ENCODE data around the gene TBRG1.

The TBRG1 gene

GRCh38 chr11:124612045-124612444, 10.6 kb upstream of the TBRG1 start:
- H3K4me3 ChIP-seq (ENCODE audit: low read depth, low read length, poor library complexity, severe bottlenecking) = no peak overlapping the region
- H3K4me1 ChIP-seq (ENCODE audit: insufficient read depth, low read length, severe bottlenecking) = no peaks in the 10 kb centered on the region
- H3K9ac ChIP-seq (ENCODE audit: low read length) = no peak overlapping the region
- H3K9me2 ChIP-seq (ENCODE audit: low read depth, low read length) = no peaks in the 10 kb centered on the region
- no peaks in the 10 kb centered on the region for H3K79me2 ChIP-seq (ENCODE audit: insufficient read depth, low read length)
- H3K27me3 ChIP-seq (ENCODE audit: insufficient read depth, low read length) = no peaks in the 10 kb centered on the region
- H3K4me2 ChIP-seq (ENCODE audit: low read length) = no peak overlapping the region
- no peak overlapping the region for H3K27ac ChIP-seq (ENCODE audit: low read depth, low read length, poor library complexity, severe bottlenecking)
- H2AFZ ChIP-seq (ENCODE audit: low read length) = no peak overlapping the region
- no peaks in the 10 kb centered on the region for H4K20me1 ChIP-seq (ENCODE audit: insufficient read depth, low read length)
- no peaks in the 10 kb centered on the region for H3K9me3 ChIP-seq (ENCODE audit: low read length)
- no peaks in the 10 kb centered on the region for H3F3A ChIP-seq (ENCODE audit: insufficient read depth, low read length)
- TF ChIP-seq EZH2 (IDR thresholded peaks at IDR 0.05; ENCODE audit: borderline replicate concordance, low read length) = no peak
- TF ChIP-seq CTCF (IDR thresholded peaks at IDR 0.05; ENCODE audit: low read length) = no peak
- no peaks in the 10 kb centered on the region for H3K36me3 ChIP-seq (ENCODE audit: insufficient read depth, low read length)

- H3K9me3 ChIP-seq (ENCODE audit: low read length) = no peaks in the 10 kb centered on the region
- no peaks in the 10 kb centered on the region for H3K4me1 ChIP-seq (ENCODE audit: insufficient read depth, low read length, severe bottlenecking)
- H3K27me3 ChIP-seq (ENCODE audit: insufficient read depth, low read length) = no peaks in the 10 kb centered on the region
- H3K9ac ChIP-seq (ENCODE audit: low read length) = no peak overlapping the region
- H3K79me2 ChIP-seq (ENCODE audit: insufficient read depth, low read length) = no peaks in the 10 kb centered on the region
- no peak overlapping the region for H3K4me2 ChIP-seq (ENCODE audit: low read length)
- no peaks in the 10 kb centered on the region for H3K36me3 ChIP-seq (ENCODE audit: insufficient read depth, low read length)
- no peak for TF ChIP-seq CTCF (IDR thresholded peaks at IDR 0.05; ENCODE audit: low read length)
- TF ChIP-seq EZH2 (IDR thresholded peaks at IDR 0.05; ENCODE audit: borderline replicate concordance, low read length) = no peak
- no peak overlapping the region for H3K27ac ChIP-seq (ENCODE audit: low read depth, low read length, poor library complexity, severe bottlenecking)
- H3K4me3 ChIP-seq (ENCODE audit: low read depth, low read length, poor library complexity, severe bottlenecking) = no peak overlapping the region
- H3K9me2 ChIP-seq (ENCODE audit: low read depth, low read length) = no peaks in the 10 kb centered on the region
- H2AFZ ChIP-seq (ENCODE audit: low read length) = no peak overlapping the region
- H4K20me1 ChIP-seq (ENCODE audit: insufficient read depth, low read length) = no peaks in the 10 kb centered on the region
- H3F3A ChIP-seq (ENCODE audit: insufficient read depth, low read length) = no peaks in the 10 kb centered on the region
Measured at GRCh38 chr11:124612567-124613246, 10.0 kb upstream of the TBRG1 start.

GRCh38 chr11:124618863-124619262, 3.8 kb upstream of the TBRG1 start:
- no peaks in the 10 kb centered on the region for H4K20me1 ChIP-seq (ENCODE audit: insufficient read depth, low read length)
- H3K9ac ChIP-seq (ENCODE audit: low read length) = no peak overlapping the region
- peaks cover 8% of the 10 kb centered on the region for H3K79me2 ChIP-seq (ENCODE audit: insufficient read depth, low read length)
- H3F3A ChIP-seq (ENCODE audit: insufficient read depth, low read length) = no peaks in the 10 kb centered on the region
- H3K4me2 ChIP-seq (ENCODE audit: low read length) = no peak overlapping the region
- no peak overlapping the region for H3K4me3 ChIP-seq (ENCODE audit: low read depth, low read length, poor library complexity, severe bottlenecking)
- no peaks in the 10 kb centered on the region for H3K9me2 ChIP-seq (ENCODE audit: low read depth, low read length)
- no peaks in the 10 kb centered on the region for H3K36me3 ChIP-seq (ENCODE audit: insufficient read depth, low read length)
- H3K9me3 ChIP-seq (ENCODE audit: low read length) = no peaks in the 10 kb centered on the region
- no peaks in the 10 kb centered on the region for H3K27me3 ChIP-seq (ENCODE audit: insufficient read depth, low read length)
- H2AFZ ChIP-seq (ENCODE audit: low read length) = no peak overlapping the region
- no peak overlapping the region for H3K27ac ChIP-seq (ENCODE audit: low read depth, low read length, poor library complexity, severe bottlenecking)
- no peak for TF ChIP-seq EZH2 (IDR thresholded peaks at IDR 0.05; ENCODE audit: borderline replicate concordance, low read length)
- TF ChIP-seq CTCF (IDR thresholded peaks at IDR 0.05; ENCODE audit: low read length) = no peak
- peaks cover 12% of the 10 kb centered on the region for H3K4me1 ChIP-seq (ENCODE audit: insufficient read depth, low read length, severe bottlenecking)
